ENCODE results near the gene RNF14. TPM values are rescaled to one million over a fixed set of nuclear protein-coding genes. Genes with fewer than 3 reads are reported as not detected.
"Not testable (repeated sequence)": the region's sequence is repeated elsewhere in the genome, so short reads cannot be mapped to it uniquely, and the experiment has no call there.

Gene RNF14, protein sequence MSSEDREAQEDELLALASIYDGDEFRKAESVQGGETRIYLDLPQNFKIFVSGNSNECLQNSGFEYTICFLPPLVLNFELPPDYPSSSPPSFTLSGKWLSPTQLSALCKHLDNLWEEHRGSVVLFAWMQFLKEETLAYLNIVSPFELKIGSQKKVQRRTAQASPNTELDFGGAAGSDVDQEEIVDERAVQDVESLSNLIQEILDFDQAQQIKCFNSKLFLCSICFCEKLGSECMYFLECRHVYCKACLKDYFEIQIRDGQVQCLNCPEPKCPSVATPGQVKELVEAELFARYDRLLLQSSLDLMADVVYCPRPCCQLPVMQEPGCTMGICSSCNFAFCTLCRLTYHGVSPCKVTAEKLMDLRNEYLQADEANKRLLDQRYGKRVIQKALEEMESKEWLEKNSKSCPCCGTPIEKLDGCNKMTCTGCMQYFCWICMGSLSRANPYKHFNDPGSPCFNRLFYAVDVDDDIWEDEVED
- polyA plus RNA-seq (ENCODE audit: insufficient read length in 4 of 4): 10 to 100 TPM; 48.6 to 71.5 (median 61.4) TPM

DNA sequence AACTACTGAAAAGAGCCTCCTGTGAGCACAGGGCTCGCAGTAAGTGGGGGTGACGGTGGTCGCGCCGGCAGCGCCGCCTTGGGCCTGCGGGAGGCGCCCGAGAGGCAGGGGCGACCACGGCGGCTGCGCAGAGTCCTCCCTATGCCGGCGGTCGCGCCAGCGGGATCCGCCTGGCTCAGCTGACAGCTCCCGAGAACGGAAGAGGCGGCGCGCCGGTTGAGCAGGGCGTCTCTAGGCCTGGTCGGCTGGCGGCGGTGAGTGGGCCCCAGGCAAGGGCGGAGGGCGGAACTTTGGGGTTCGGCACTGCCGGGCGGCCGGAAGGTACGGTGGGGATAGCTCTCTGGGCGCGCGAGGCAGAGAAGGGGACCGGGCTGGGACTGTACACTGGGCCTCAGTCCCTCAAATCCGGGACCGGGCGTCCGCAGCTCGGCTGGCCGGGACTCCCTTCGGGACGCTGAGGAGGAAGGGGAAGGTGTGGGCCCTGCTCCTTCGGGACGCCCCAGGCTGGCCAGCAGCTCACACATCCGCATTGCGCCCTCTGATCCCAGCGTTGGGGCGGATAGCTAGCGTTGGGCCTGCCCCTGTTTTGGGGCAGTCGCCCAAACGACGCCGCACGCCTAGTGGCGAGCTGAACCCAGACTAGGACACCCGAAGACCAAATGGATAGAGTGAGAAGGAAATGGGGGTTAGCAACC, at the start of gene RNF14:
Gene RNF14 (plus strand): TSS at position 192 of the 695 bp plus-strand sequence. CDS start 4,484 bp downstream, outside the sequence.
- peak in 3 of 4 donors; percentile 80 to 83 (median 81) for DNase-seq (ENCODE audit: low read depth in 4 of 4, low spot score in 3 of 4)

DNA sequence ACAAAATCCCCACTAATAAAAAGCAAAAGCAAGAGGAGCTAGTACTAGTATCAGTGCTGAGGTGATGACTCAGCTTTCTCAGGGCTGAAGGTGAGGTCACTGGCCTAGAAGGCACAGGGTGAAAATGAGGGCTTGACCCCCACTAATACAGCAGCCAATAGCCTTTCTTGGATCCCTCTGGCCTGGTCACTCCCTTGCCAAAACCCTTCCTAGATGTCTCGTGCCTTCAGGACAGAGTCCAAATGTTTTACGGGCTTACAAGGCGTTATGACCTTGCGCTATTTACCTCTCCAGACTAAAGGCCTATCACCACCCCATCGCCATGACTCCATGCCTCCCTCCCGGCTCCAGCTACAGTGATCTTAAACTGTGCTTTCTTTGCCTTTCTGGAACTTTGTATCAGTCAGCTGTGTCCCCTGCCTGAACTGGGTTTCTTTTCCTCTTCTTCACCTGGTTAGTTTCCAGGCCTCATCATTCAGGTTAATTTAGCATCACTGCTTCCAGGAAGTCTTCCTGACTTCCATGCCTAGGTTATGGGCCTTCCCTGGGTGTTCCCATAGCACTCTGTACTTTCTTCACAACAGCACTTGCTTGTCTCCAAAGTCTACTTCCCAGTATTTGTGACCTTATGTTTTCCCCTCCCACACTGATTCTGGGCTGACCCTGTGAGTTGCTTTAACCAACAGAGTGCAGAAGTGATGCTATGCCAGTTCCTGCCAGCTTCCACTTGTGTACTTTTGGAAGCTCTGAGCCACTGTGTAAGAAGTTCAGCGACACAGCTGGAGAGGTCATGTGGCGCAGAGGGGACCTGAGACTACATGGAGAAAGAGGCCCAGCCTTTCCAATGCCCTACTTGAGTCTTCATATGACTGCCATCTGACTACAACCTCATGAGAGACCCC, 49.4 kb upstream of the RNF14 start:
- no peak for DNase-seq (ENCODE audit: low read depth in 4 of 4, low spot score in 3 of 4)

DNA sequence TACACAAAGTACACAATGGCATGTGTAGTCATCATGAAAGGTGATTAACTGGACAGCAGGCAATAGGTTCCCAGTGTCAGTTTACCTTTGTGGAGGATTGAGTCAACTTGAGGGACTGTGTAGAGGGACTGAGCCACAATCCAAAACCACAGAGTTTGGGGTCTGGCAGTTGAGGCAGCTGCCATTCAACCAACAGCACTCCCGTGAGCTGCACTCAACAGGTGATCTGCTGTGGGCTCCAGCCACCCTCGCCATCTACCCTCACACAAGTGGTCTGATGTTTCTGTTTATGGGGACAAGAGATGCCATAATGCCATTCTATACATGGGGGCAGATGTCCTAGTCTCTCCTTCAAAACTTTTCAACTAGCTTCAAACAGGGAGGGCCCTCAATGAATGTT, 48.1 kb upstream of the RNF14 start:
- DNase-seq (ENCODE audit: low read depth in 4 of 4, low spot score in 3 of 4): no peak

DNA sequence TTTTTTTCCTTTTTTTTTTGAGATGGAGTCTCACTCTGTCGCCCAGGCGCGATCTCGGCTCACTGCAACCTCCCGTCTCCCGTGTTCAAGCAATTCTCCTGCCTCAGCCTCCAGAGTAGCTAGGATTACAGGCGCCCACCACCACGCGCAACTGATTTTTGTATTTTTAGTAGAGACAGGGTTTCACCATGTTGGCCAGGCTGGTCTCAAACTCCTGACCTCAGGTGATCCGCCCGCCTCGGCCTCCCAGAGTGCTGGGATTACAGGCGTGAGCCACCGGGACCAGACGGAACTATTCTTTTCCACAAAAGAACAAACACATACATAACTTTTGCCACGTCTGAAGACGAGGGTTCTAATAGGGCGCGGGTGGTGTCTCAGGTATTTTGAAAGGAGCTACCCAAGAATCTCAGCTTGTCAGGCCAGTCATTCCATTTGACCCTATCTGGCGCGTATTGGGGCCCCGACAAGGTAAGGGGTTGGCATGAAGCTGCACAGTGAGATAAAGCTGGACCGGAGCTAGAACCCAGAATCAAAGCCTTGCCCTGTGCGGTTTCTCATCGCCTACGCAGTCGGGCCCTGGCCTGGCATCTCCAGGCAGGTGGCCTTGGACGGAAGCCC, 46.0 kb upstream of the RNF14 start:
- DNase-seq (ENCODE audit: low read depth in 4 of 4, low spot score in 3 of 4): not testable (repeated sequence)

DNA sequence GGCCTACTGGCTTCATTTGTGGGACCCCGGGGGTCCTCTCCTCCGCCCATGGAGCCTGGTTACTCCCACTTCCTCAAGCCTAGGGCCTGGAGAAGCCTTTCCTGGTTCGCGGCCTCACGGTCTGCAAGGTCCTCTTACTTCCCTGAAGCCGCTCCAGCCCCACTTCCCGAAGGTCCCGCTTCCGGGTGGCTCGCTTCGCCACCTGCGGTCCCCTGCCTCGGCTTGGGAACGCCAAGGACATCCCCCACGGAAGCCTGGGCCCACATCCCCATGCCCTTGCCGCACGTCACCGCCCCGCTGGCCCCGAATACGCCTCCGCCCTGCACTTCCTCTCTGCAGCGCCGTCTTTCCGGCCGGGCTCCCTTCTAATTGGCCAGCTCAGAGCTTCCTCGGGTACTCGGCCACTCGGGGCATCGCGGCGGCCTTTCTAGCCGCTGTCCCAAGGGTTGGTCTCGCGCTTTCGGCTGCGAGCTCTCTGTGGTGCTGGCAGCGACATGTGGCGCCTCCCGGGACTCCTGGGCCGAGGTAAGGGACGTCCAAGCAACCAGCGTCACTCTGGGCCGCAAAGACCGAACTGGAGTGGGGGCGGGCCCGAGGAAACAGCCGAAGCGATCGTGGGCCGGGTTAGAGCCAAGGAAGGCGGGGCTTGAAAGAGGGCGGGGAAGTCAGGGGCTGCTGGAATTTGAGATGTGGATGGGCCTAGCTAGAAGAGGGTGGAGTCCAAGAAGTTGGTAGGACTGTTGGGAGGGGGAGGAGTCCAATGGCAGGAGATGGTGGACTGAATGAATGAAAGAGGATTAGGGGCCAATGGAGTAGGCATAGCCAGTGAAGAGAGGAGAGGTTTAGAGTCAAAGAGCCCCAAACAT, 45.2 kb upstream of the RNF14 start, which contains the start of gene DELE1:
Gene DELE1 (plus strand): TSS at position 424 of the 866 bp plus-strand sequence. CDS start 71 bp downstream, at position 495.
- DNase-seq (ENCODE audit: low read depth in 4 of 4, low spot score in 3 of 4): peak; percentile 82 to 88 (median 86)

DNA sequence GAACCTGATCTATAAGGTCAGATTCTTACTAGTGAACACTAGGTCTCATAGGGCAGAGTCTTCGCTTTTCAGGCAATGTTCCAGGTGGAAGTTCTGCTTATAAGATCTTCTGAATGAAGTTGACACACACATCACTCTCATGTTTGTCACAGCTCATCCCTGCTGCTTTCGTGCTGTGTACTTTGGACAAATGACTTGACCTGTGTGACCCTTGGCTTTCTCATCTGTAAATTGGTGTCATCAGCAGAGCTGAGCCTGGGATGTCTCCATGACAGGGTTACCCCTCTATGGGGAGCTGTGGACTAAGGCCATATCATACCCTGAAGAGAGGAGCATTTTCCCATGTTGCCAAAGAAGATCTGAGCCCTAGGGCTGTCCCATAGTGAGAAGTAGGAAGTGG, 42.5 kb upstream of the RNF14 start:
- DNase-seq (ENCODE audit: low read depth in 4 of 4, low spot score in 3 of 4): no peak

DNA sequence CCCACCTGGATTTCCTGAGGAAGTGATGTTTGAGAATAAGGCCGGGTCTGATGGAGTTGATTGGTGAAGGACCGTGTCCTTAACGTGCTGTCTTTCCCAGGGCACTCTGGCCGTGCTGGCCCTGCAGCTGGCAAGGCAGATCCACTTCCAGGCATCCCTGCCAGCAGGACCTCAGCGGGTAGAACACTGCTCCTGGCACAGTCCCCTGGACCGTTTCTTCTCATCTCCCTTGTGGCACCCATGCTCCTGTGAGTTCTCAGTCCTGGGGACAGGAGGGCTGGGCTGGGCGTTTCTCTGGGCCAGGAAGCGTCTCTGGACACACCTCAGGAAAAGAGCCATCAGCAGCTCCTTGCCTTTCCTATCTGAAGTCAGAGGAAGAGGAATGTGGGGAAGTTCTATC, 40.9 kb upstream of the RNF14 start:
- no peak for DNase-seq (ENCODE audit: low read depth in 4 of 4, low spot score in 3 of 4)

DNA sequence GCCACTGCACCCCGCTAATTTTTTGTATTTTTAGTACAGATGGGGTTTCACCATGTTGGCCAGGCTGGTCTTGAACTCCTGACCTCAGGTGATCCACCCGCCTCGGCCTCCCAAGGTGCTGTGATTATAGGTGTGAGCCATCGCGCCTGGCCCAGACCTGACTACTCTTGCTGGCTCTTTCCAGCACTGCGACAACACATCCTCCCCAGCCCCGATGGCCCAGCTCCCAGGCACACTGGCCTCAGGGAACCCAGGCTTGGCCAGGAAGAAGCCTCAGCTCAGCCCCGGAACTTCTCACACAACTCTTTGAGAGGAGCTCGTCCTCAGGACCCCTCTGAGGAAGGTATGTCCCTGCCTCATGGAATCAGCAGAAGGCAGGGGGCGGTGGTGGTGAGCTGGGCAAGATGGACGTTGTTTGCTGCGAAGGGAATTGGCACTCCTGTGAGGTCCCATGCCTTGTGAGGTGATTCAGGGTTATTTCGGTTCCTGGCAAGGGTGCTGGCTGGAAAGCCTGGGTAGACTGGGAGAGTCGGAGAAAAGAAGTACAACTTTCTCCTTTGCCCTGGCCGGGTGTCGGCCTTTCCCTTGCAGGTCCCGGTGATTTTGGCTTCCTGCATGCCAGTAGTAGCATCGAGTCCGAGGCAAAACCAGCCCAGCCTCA, 39.4 kb upstream of the RNF14 start:
- DNase-seq (ENCODE audit: low read depth in 4 of 4, low spot score in 3 of 4): no peak

DNA sequence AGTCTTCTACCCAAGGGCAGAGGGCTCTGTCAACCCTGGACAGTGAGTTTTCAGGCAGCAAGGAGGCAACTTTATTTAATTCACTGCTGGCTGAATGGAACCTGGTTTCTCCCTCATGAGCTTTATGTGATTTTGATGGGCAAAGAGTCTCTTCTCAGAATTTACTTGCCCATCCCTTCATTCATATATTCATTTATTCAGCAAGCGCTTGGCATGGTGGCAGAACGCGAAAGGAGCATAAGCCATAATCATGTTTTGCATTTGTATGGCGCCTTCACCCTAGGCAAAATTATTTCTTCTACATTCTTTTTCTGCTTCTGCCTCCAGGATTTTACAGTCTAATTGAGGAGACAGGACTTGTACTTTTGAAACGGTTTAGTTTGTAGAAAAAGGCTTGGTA, 37.2 kb upstream of the RNF14 start:
- no peak for DNase-seq (ENCODE audit: low read depth in 4 of 4, low spot score in 3 of 4)

DNA sequence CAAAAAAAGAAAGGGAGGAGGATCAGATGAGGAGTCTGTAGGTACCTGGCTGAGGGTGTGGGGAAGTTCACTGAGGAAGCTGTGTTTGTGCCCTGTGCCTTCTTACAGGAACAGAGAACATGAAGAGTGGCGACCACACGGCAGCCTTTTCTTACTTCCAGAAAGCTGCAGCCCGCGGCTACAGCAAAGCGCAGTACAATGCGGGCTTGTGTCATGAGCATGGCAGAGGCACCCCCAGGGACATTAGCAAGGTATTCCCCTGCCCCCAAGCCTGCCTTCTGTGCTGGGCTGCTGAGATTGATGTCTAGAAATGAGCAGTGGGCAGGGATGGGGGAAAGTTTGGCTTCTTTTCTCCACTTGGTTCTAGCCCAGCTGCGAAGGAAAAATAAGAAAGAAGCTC, 35.8 kb upstream of the RNF14 start:
- DNase-seq (ENCODE audit: low read depth in 4 of 4, low spot score in 3 of 4): no peak

DNA sequence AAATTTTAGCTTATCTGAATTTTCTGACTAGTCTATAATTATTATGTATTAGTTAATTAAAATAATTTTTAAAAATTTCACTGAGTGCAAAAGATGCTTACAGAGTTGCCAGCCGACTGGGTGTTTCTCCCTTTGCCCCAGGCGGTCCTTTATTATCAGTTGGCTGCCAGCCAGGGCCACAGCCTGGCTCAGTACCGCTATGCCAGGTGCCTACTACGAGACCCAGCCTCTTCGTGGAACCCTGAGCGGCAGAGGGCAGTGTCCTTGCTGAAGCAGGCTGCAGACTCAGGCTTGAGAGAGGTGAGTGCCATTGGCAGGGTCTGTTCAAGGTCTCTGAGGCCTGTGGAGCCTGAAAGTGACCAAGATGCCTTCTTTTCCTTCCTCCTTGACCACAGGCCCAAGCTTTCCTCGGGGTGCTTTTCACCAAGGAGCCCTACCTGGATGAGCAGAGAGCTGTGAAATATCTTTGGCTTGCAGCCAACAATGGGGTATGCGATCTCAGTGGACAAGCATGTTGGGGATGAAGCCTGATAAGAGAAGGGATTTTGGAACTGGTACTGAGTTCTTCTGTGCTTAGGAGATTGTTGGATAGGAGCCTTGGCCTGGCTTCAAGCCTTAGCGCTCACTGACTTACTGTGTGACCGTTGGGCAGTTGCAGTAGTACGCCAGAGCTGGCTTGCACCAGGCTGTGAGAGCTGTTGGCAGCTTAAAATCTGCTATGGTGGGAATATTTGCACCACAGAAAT, 34.6 kb upstream of the RNF14 start:
- DNase-seq (ENCODE audit: low read depth in 4 of 4, low spot score in 3 of 4): no peak

DNA sequence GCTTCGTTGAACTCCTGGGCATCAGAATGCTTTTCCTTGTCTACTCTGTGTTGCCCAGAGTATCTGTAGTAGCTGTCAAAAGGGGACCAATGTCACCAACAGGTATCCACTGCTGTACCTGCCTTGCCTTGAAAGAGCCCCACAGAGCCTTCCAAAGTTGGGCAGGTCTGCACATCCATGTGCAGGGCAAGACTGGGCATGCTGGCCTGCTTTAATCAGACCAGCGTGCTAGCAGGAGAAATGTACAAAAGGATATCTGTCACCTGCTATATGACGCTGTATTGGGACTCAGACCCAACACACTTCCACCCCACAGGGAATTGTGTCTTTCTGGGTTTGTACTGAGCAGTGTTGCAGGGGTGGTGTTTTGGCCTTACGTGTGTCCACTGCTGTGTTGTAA, 33.4 kb upstream of the RNF14 start:
- no peak for DNase-seq (ENCODE audit: low read depth in 4 of 4, low spot score in 3 of 4)

DNA sequence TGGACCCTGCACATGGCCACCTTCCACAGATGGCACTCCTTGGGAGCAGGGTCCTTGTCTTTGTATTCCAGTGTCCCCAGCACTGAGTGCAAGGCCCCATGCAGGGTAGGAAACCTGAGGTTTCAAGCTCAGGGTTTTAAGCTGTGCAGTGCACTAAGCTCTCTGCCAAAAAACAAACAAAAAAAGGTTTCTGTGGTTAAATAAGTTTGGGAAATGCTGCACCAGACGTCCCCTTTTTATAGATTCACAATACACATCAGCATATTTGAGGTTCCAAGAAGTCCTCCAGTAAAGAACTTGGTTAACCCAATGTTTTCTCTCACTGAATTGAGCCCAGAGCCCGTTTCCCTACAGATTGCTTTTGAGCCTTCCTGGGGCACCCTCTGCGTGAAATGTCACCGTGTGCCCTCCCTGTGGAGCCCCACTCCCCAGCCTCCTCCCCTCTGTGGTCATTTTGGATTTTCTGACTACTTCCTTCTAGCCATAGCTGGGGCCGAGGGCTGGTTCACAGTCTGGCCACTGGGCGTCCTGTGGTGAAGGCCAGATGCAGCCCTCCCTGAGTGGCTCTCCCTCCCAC, 28.1 kb upstream of the RNF14 start:
- DNase-seq (ENCODE audit: low read depth in 4 of 4, low spot score in 3 of 4): no peak

DNA sequence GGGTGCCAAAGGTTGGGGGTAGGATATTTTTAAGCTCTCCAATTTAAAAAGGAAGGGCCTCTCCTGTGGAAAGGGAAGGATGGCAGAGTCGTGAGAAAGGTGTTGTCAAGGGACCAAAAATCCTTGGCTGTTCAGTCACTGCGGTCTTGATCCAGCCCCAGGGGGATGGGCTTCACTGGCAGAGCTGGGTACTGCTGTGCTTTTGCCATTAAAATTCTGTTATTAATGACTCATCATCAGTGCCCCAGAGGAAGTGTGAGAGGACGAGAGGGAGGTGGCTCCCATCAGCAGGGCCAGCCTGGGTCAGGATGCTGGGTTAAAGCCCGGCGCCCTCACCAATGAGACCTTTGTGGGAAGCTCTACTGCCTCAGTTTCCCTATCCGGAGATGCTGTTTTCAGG, 27.6 kb upstream of the RNF14 start:
- no peak for DNase-seq (ENCODE audit: low read depth in 4 of 4, low spot score in 3 of 4)

DNA sequence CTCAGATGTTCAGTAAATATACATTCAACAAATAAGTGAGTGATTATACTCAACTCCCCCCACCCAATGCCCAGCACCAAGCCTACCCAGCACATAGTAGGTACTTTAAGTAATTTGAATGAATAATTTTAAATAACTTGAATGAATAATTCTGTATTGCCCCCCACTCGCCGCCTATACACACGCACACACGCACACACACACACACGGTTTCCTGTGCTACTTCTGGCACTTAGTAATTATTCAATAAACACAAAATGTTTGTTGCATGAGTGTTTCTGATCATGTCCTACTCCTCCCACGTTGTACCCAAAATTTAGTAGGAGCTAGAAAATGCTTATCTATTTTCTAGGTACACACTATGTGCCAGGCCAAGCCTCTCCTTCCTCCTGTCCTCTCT, 27.1 kb upstream of the RNF14 start:
- no peak for DNase-seq (ENCODE audit: low read depth in 4 of 4, low spot score in 3 of 4)

DNA sequence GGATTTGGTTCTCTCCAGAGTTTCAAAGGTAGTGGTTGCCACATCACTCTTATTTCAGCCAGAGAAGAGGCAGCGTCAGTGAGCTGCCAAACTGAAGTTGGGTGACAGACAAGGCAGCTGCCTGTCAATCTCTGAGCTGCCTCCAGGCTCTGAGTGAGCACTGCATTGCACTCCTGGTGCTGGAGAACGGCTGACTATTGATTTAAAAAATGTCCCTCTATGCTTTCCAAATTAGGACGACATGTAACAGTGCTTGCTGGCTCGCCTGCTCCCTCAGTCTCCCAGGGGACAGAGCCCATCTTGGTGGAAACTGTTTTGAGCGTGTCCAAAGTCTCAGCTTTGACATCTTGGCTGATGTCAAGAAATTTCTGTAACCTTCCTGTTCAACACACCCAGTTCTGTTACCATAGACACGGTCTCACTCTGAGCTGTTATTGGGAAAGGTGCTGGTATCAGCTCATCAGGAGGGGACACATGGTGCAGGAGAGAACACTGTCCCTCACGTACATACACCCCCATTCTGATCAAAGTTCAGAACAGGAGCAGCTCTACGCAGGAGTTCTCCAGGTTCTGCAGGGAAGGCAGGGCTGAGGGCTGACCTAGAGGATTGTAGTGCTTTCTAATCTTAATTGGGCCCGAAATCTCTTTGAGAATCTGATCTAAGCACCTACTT, 26.6 kb upstream of the RNF14 start:
- DNase-seq (ENCODE audit: low read depth in 4 of 4, low spot score in 3 of 4): no peak

DNA sequence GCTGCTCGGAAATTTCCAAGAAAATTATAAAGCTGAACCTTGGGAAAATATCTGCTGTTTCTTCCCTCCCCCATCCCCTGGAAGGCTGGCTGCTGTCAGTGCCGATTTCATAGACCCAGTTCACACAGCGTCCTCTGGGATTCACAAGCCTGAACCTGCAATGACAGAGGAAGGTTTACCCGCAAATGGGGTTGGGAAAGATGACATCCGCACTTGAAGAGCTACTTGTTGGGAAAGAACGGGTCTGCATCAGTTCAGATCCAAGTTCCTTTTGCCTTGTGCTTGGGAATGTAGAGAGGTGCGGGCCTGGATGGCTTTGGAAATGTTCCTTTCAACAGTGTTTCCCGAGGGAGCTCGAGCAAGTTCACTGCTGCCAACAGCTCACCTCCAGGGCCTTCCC, 24.8 kb upstream of the RNF14 start:
- no peak for DNase-seq (ENCODE audit: low read depth in 4 of 4, low spot score in 3 of 4)

All from left renal pelvis (tissue), 4 donors.